ENCODE data around the gene PPP2R2D.

PPP2R2D gene

DNA sequence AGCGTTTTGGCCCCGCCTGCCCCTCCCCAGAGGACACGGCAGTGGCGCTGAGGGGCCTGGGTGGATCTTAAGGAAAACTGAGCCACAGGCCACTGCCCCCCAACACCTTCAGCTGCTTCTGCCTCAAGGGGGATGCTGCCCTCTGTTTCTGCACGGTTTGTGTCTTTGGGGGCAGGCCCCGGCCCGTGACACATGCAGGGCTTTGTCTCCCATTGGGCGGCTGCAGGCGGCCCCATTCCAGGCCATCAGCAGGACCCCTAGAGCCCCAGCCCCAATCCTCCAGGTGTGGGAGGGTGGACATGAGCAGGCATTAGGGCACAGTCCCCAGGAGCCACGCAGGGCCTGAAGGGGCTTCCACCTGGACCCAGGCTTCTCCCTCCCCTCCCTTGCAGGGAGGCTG is 25.3 kb upstream of the PPP2R2D start:
- TF ChIP-seq, protein P1, sequence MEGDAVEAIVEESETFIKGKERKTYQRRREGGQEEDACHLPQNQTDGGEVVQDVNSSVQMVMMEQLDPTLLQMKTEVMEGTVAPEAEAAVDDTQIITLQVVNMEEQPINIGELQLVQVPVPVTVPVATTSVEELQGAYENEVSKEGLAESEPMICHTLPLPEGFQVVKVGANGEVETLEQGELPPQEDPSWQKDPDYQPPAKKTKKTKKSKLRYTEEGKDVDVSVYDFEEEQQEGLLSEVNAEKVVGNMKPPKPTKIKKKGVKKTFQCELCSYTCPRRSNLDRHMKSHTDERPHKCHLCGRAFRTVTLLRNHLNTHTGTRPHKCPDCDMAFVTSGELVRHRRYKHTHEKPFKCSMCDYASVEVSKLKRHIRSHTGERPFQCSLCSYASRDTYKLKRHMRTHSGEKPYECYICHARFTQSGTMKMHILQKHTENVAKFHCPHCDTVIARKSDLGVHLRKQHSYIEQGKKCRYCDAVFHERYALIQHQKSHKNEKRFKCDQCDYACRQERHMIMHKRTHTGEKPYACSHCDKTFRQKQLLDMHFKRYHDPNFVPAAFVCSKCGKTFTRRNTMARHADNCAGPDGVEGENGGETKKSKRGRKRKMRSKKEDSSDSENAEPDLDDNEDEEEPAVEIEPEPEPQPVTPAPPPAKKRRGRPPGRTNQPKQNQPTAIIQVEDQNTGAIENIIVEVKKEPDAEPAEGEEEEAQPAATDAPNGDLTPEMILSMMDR (IDR thresholded peaks at IDR 0.05): no peak
- no peak for TF ChIP-seq ZFX (IDR thresholded peaks at IDR 0.05; ENCODE audit: borderline replicate concordance)
- H3K27ac ChIP-seq: no peak overlapping the region

DNA sequence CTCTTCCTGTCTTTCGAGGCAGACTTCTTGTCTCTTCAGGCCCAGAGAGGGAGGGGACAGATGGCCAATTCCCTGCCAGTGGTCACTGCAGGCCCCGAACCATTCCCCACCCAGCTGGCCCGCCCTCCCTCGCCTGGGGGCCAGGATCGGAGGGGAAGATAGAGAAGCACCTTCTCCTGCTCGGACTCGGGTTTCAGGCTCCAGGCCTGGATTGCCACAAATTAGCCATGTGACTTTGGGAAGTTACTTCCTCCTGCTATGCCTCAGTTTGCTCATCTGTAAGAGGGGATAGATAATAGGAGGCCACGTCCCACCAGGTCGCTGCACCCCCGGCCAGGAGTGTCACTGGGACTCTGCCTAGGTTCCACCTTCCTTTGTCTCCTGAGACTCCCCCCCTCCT is 24.8 kb upstream of the PPP2R2D start:
- TF ChIP-seq ZFX (IDR thresholded peaks at IDR 0.05; ENCODE audit: borderline replicate concordance): no peak
- TF ChIP-seq, protein P1 (IDR thresholded peaks at IDR 0.05): no peak

DNA sequence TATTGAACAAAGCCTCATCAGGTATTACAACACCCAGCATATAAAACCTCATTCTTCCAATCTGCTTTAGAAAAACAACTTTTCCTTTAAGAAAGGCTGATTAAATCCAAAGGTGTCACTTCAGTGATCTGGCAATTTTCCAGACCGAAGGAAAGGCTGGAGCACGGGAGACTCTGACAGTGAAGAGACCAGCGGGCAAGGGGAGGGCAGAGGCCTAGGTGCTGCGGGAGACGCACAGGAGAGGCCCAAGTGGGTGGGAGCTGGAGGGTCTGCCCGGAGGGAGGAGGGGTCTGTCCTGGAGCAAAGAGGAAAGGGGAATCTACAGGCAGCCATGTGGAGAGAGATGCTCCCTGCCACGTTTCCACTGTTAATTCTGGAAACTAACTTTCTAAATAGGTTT is 24.3 kb upstream of the PPP2R2D start:
- TF ChIP-seq ZFX (IDR thresholded peaks at IDR 0.05; ENCODE audit: borderline replicate concordance): no peak
- TF ChIP-seq, protein P1 (IDR thresholded peaks at IDR 0.05): no peak
- H3K27ac ChIP-seq: no peak overlapping the region

More for the DNA sequence above, 24.8 kb upstream of the PPP2R2D start:
- no peak overlapping the region for H3K27ac ChIP-seq

DNA sequence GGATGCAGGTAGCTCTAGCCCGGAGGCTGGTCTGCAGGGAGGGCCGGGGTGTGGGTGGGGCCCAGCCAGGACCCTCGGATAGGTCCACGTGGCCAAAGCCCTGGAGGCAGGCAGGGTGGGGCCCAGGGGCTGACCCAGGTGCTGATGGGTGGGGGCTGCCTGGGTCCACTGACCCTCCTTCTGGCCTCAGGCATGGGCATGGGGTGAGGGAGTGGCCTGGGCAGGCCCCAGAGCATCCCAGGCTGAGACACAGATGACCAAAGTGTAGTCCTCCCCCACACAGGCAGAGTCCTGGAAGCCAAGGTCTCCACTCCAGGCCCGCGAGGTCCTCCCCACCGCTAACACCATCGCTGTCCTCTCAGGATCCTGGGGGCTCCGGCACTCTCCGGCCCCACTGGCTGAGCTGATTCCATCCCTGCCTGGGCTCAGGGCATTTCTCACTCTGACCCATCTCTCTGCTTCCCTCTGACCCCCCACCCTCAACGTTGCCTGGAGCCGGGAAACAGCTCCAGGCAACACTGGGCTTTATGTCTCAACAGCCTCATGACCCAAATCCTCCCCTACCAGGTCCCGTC is 20.7 kb upstream of the PPP2R2D start:
- H3K27ac ChIP-seq: no peak overlapping the region
- TF ChIP-seq, protein P1 (IDR thresholded peaks at IDR 0.05): no peak
- TF ChIP-seq ZFX (IDR thresholded peaks at IDR 0.05; ENCODE audit: borderline replicate concordance): no peak

DNA sequence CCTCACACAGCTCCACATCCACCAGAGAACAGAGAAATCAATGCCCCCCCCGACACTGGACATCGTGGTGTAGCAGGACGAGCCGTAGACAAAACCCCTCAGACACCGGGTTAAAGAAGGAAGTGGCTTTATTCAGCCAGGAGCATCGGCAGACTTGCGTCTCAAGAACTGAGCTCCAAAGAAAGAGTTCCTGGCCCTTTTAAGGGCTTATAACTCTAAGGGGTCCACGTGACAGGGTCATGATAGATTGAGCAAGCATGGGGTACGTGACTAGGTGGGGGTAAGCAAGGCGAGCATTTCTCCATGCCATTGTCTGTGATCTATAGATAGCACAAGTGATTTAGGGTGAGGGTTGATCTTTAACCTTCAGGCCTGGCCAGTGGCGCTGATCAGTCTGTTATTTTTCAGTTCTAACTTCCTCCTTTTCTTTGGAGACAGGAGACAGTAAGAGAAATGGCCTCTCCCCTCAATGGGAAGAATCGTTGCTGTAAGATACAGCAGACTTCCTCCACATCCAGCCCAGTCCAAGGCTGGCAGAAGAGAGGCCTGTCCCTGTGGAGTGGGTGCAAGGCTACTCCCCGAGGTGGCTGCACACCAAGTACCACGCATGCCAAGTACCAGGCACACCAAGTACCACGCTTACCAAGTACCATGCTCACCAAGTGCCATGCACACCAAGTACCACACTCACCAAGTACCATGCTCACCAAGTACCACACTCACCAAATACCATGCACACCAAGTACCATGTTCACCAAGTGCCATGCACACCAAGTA is 19.5 kb upstream of the PPP2R2D start:
- TF ChIP-seq, protein P1 (IDR thresholded peaks at IDR 0.05): no peak
- no peak for TF ChIP-seq ZFX (IDR thresholded peaks at IDR 0.05; ENCODE audit: borderline replicate concordance)
- no peak overlapping the region for H3K27ac ChIP-seq

DNA sequence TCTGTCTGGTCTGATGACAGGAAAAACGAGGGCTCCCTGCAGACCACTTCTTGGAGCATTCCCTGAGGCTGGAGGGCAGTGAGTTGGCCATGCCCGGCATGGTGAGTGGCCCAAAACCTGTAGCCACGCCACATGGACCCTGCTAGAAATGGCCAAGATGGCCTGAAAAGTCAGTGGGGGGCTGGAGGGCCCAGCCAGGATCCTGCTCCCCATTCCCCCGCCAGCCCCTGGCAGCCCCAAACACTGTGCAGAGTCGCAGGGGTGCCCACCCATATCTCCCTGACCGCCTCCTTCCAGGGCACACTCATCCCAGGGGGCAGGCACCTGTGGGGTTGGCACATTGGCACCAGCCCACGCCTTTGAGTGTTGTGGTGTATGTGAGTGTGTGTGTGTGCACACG is 18.7 kb upstream of the PPP2R2D start:
- TF ChIP-seq ZFX (IDR thresholded peaks at IDR 0.05; ENCODE audit: borderline replicate concordance): no peak
- TF ChIP-seq, protein P1 (IDR thresholded peaks at IDR 0.05): no peak
- no peak overlapping the region for H3K27ac ChIP-seq

All from 22Rv1 (cell line).